ENCODE results near the gene A1CF. TPM values are rescaled to one million over a fixed set of nuclear protein-coding genes. Genes with fewer than 3 reads are reported as not detected.

A1CF gene
- total RNA-seq, 4 donors from 2014 or later, result 0.04 TPM; not detected in 3

GRCh38 chr10:50866317-50866716, 19.1 kb downstream of the A1CF start:
- ATAC-seq, result no peak
- WGBS, 2 donors (ENCODE audit: low coverage in 1 of 2), result 60 to 67% methylated on average over 1 to 2 of the region's 2 CpGs
- Histone ChIP-seq H3K4me1 (no peaks in the 10 kb centered on the region), H3K4me3 (no peak overlapping the region), H3K27me3 (peaks cover 24% of the 10 kb centered on the region), H3K9me3 (no peaks in the 10 kb centered on the region), H3K27ac (no peak overlapping the region), H3K36me3 (no peaks in the 10 kb centered on the region)
- TF ChIP-seq POLR2A (IDR thresholded peaks at IDR 0.05), result no peak
- TF ChIP-seq, protein P1, sequence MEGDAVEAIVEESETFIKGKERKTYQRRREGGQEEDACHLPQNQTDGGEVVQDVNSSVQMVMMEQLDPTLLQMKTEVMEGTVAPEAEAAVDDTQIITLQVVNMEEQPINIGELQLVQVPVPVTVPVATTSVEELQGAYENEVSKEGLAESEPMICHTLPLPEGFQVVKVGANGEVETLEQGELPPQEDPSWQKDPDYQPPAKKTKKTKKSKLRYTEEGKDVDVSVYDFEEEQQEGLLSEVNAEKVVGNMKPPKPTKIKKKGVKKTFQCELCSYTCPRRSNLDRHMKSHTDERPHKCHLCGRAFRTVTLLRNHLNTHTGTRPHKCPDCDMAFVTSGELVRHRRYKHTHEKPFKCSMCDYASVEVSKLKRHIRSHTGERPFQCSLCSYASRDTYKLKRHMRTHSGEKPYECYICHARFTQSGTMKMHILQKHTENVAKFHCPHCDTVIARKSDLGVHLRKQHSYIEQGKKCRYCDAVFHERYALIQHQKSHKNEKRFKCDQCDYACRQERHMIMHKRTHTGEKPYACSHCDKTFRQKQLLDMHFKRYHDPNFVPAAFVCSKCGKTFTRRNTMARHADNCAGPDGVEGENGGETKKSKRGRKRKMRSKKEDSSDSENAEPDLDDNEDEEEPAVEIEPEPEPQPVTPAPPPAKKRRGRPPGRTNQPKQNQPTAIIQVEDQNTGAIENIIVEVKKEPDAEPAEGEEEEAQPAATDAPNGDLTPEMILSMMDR (IDR thresholded peaks at IDR 0.05), result no peak
- no peak for TF ChIP-seq POLR2AphosphoS5 (IDR thresholded peaks at IDR 0.05)
- TF ChIP-seq EP300 (IDR thresholded peaks at IDR 0.05), result no peak

- no peak for ATAC-seq
- TF ChIP-seq, protein P1 (IDR thresholded peaks at IDR 0.05), result no peak
- TF ChIP-seq EP300 (IDR thresholded peaks at IDR 0.05) (no peak), POLR2AphosphoS5 (IDR thresholded peaks at IDR 0.05) (no peak), POLR2A (IDR thresholded peaks at IDR 0.05) (no peak)
- peaks cover 24% of the 10 kb centered on the region for H3K27me3 ChIP-seq
- 48 to 62% methylated on average over 3 of the region's 3 CpGs for WGBS, 2 donors (ENCODE audit: low coverage in 1 of 2)
- no peak overlapping the region for H3K27ac ChIP-seq
- no peaks in the 10 kb centered on the region for H3K36me3 ChIP-seq
- no peaks in the 10 kb centered on the region for H3K4me1 ChIP-seq
- H3K9me3 ChIP-seq, result no peaks in the 10 kb centered on the region
- no peak overlapping the region for H3K4me3 ChIP-seq
Measured at GRCh38 chr10:50862719-50863118, 22.7 kb downstream of the A1CF start.

GRCh38 chr10:50861370-50861769, 24.1 kb downstream of the A1CF start:
- TF ChIP-seq, protein P1 (IDR thresholded peaks at IDR 0.05), result no peak
- no peak for TF ChIP-seq POLR2A (IDR thresholded peaks at IDR 0.05)
- no peak for TF ChIP-seq POLR2AphosphoS5 (IDR thresholded peaks at IDR 0.05)
- no peak for TF ChIP-seq EP300 (IDR thresholded peaks at IDR 0.05)
- H3K27me3 ChIP-seq, result peaks cover 20% of the 10 kb centered on the region
- no peaks in the 10 kb centered on the region for H3K4me1 ChIP-seq
- no peak overlapping the region for H3K27ac ChIP-seq
- H3K9me3 ChIP-seq, result no peaks in the 10 kb centered on the region
- H3K36me3 ChIP-seq, result no peaks in the 10 kb centered on the region
- no peak overlapping the region for H3K4me3 ChIP-seq
- no peak for ATAC-seq

DNA sequence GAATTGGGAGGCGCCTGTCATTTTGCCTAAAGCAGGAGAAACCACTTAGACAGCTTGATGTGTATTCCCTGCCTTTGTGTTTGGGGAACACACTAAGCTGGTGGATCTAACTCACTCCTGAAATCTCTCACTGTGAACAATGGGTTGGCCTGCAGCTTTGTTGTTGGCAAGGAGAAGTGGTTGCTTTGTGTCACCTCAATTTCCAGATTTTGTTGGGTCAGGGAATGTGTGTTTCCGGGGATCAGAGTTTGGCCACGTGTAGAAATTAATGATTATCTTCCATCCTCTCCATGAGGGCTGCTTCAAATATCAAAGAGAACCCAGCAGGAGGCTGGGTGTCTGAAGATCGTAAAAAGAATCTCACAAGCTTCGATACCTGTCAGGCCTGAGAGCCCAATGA, 27.8 kb downstream of the A1CF start:
- no peaks in the 10 kb centered on the region for H3K9me3 ChIP-seq
- 30 to 44% methylated on average over 5 of the region's 5 CpGs for WGBS, 2 donors (ENCODE audit: low coverage in 1 of 2)
- no peak overlapping the region for H3K27ac ChIP-seq
- H3K4me1 ChIP-seq, result no peaks in the 10 kb centered on the region
- no peak for ATAC-seq
- H3K36me3 ChIP-seq, result no peaks in the 10 kb centered on the region
- no peak for TF ChIP-seq POLR2A (IDR thresholded peaks at IDR 0.05)
- TF ChIP-seq EP300 (IDR thresholded peaks at IDR 0.05), result no peak
- TF ChIP-seq, protein P1 (IDR thresholded peaks at IDR 0.05), result no peak
- TF ChIP-seq POLR2AphosphoS5 (IDR thresholded peaks at IDR 0.05), result no peak
- H3K4me3 ChIP-seq, result no peak overlapping the region
- no peaks in the 10 kb centered on the region for H3K27me3 ChIP-seq

- WGBS, 2 donors (ENCODE audit: low coverage in 1 of 2), result 35 to 48% methylated on average over 1 of the region's 1 CpG
- TF ChIP-seq EP300 (IDR thresholded peaks at IDR 0.05), result no peak
- TF ChIP-seq POLR2A (IDR thresholded peaks at IDR 0.05), result no peak
- TF ChIP-seq, protein P1 (IDR thresholded peaks at IDR 0.05), result no peak
- Histone ChIP-seq H3K4me3 (no peak overlapping the region), H3K36me3 (no peaks in the 10 kb centered on the region), H3K27ac (no peak overlapping the region), H3K27me3 (no peaks in the 10 kb centered on the region), H3K9me3 (no peaks in the 10 kb centered on the region), H3K4me1 (no peaks in the 10 kb centered on the region)
- ATAC-seq, result no peak
Measured at GRCh38 chr10:50855461-50855860, 30.0 kb downstream of the A1CF start.
